A549 (cell line): ENCODE measurements around the gene FCRL1. TPM values are rescaled to one million over a fixed set of nuclear protein-coding genes. Genes with fewer than 3 reads are reported as not detected.

ENCODE experiments used
- ATAC-seq, 2 experiments: fragments of 200-7000 bp in 1 of 2; fragments of >200 bp in 1 of 2; cut with Nextera tagmentation in 1 of 2; cut with Tn5 transposase in 1 of 2; 3 replicates each; pipeline versions ENCODE4 v1.8.0 to v1.9.1; 2018 to 2020; ENCODE audit warnings: mild to moderate bottlenecking in 1 of 2, moderate library complexity in 1 of 2
- CTCF ChIA-PET: fragments of 300-600 bp; sonication (Branson Sonifier 250); formaldehyde crosslinking; extraction: SDS; loops from one replicate; lab custom pipeline; 2021; ENCODE audit warnings: antibody characterized with exemption, inconsistent platforms; lab: Yijun Ruan, JAX
- POLR2A ChIA-PET: fragments of 350-600 bp; formaldehyde crosslinking; extraction: SDS; loops from one replicate; lab custom pipeline; 2021; ENCODE audit warnings: antibody characterized with exemption, inconsistent platforms; lab: Yijun Ruan, JAX
- DNase-seq, 2 experiments: peaks; one replicate each; pipeline versions ENCODE4 v3.0.0 to v3.0.0-alpha.2; 2011 to 2016; ENCODE audit warnings: low read depth in 1 of 2, low spot score in 1 of 2
- FAIRE-seq: peaks from 2 replicates; lab custom pipeline; 2011; peaks lifted over from hg19 to GRCh38; lab: Jason Lieb, UNC
- H3K27ac ChIP-seq, 2 experiments: fragments of >200 bp; sonication (Bioruptor Twin); formaldehyde crosslinking; 3 replicates each; pipeline ENCODE4 v1.5.1; 2016 to 2017
- H3K4me1 ChIP-seq: fragments of >200 bp; sonication (Bioruptor Twin); formaldehyde crosslinking; 3 replicates; pipeline ENCODE4 v1.6.1; 2016
- H3K4me2 ChIP-seq: fragments of >200 bp; sonication (Bioruptor Twin); formaldehyde crosslinking; 3 replicates; pipeline ENCODE4 v1.6.1; 2016
- H3K4me3 ChIP-seq: fragments of >200 bp; sonication (Bioruptor Twin); formaldehyde crosslinking; 3 replicates; pipeline ENCODE4 v1.5.1; 2016
- H3K9me3 ChIP-seq: fragments of >200 bp; sonication (Bioruptor Twin); formaldehyde crosslinking; 3 replicates; pipeline ENCODE4 v1.6.1; 2016
- BCL3 ChIP-seq: fragments of >200 bp; sonication (Bioruptor Twin); formaldehyde crosslinking; IDR thresholded peaks from 3 replicates; pipeline ENCODE4 v1.6.1; 2016
- CEBPB ChIP-seq, 2 experiments: fragments of >200 bp in 1 of 2; sonication (Bioruptor Twin) in 1 of 2; formaldehyde crosslinking in 1 of 2; IDR thresholded peaks; 2 replicates each; pipeline ENCODE4 v1.6.1; 2012 to 2016
- CHD2 ChIP-seq: fragments of 150-350 bp; IDR thresholded peaks from 2 replicates; pipeline ENCODE4 v1.6.1; 2014; ENCODE audit warnings: low read length; ENCODE audit not compliant: partially characterized antibody
- EP300 ChIP-seq, 2 experiments: fragments of >200 bp; sonication (Bioruptor Twin); formaldehyde crosslinking; IDR thresholded peaks; 2 replicates in 1 of 2; 3 replicates in 1 of 2; pipeline ENCODE4 v1.6.1; 2016 to 2017
- ESRRA ChIP-seq: fragments of 150-350 bp; IDR thresholded peaks from 2 replicates; pipeline ENCODE4 v1.6.1; 2014; ENCODE audit warnings: mild to moderate bottlenecking, low read length, borderline replicate concordance
- FOSL2 ChIP-seq, 2 experiments: fragments of 450-650 bp in 1 of 2; fragments of >200 bp in 1 of 2; sonication (Bioruptor Twin) in 1 of 2; formaldehyde crosslinking; IDR thresholded peaks; 2 replicates each; pipeline versions ENCODE4 v1.5.0 to v1.6.1; 2016 to 2020; ENCODE audit warnings: mild to moderate bottlenecking in 1 of 2, moderate library complexity in 1 of 2
- HEYL ChIP-seq: fragments of 250-450 bp; sonication (Bioruptor Pico); IDR thresholded peaks from 2 replicates; pipeline ENCODE4 v1.8.0; 2021; ENCODE audit warnings: mild to moderate bottlenecking, moderate library complexity
- HMGXB4 ChIP-seq: fragments of 250-450 bp; sonication (Bioruptor Pico); IDR thresholded peaks from 2 replicates; pipeline ENCODE4 v1.5.0; 2021; ENCODE audit warnings: mild to moderate bottlenecking, moderate library complexity, borderline replicate concordance
- HOXA7 ChIP-seq: fragments of 250-450 bp; sonication (Bioruptor Pico); IDR thresholded peaks from 2 replicates; pipeline ENCODE4 v1.5.0; 2020; ENCODE audit warnings: mild to moderate bottlenecking, moderate library complexity
- HOXB13 ChIP-seq: fragments of 250-450 bp; sonication (Bioruptor Pico); IDR thresholded peaks from 2 replicates; pipeline ENCODE4 v1.5.0; 2020; ENCODE audit warnings: low read depth, mild to moderate bottlenecking, moderate library complexity
- JUN ChIP-seq, 2 experiments: fragments of >200 bp; sonication (Bioruptor Twin); formaldehyde crosslinking; IDR thresholded peaks; 2 replicates in 1 of 2; 3 replicates in 1 of 2; pipeline ENCODE4 v1.6.1; 2016 to 2017
- MAFK ChIP-seq: fragments of 450-650 bp; IDR thresholded peaks from 2 replicates; pipeline ENCODE4 v1.6.1; 2014; ENCODE audit not compliant: partially characterized antibody
- MYC ChIP-seq: IDR thresholded peaks from 2 replicates; pipeline ENCODE4 v1.6.1; 2012; ENCODE audit warnings: mild to moderate bottlenecking, inconsistent platforms, low read length, improper control_type of control experiment, borderline replicate concordance
- NFE2L2 ChIP-seq: fragments of 150-350 bp; conservative IDR thresholded peaks from 2 replicates; pipeline ENCODE4 v1.6.1; 2014; ENCODE audit warnings: low read length
- NPAS2 ChIP-seq: fragments of 250-450 bp; sonication (Bioruptor Pico); IDR thresholded peaks from 2 replicates; pipeline ENCODE4 v1.8.0; 2022; ENCODE audit warnings: mild to moderate bottlenecking, moderate library complexity, borderline replicate concordance
- NR3C1 ChIP-seq: fragments of >200 bp; sonication (Bioruptor Twin); formaldehyde crosslinking; IDR thresholded peaks from 3 replicates; pipeline ENCODE4 v1.6.1; 2017
- PHF8 ChIP-seq: fragments of 200-600 bp; sonication (generic); IDR thresholded peaks from 2 replicates; pipeline ENCODE4 v1.6.1; 2016; ENCODE audit warnings: low read depth, mild to moderate bottlenecking, antibody characterized with exemption, moderate library complexity, borderline replicate concordance
- RAD21 ChIP-seq, 2 experiments: fragments of >200 bp in 1 of 2; sonication (Bioruptor Twin) in 1 of 2; formaldehyde crosslinking in 1 of 2; IDR thresholded peaks in 1 of 2; conservative IDR thresholded peaks in 1 of 2; 2 replicates in 1 of 2; 3 replicates in 1 of 2; pipeline ENCODE4 v1.6.1; 2012 to 2018; ENCODE audit warnings: inconsistent platforms in 1 of 2
- RARB ChIP-seq: fragments of 250-450 bp; sonication (Bioruptor Pico); IDR thresholded peaks from 2 replicates; pipeline ENCODE4 v1.8.0; 2021; ENCODE audit warnings: mild to moderate bottlenecking, moderate library complexity
- RCOR1 ChIP-seq: fragments of 150-350 bp; IDR thresholded peaks from 2 replicates; pipeline ENCODE4 v1.6.1; 2014; ENCODE audit warnings: antibody characterized with exemption, low read length, low read depth
- REST ChIP-seq: fragments of 200-600 bp; sonication (generic); IDR thresholded peaks from 2 replicates; pipeline ENCODE4 v1.6.1; 2016; ENCODE audit warnings: antibody characterized with exemption, mild to moderate bottlenecking, moderate library complexity
- RNF2 ChIP-seq: fragments of 200-600 bp; sonication (generic); IDR thresholded peaks from 2 replicates; pipeline ENCODE4 v1.6.1; 2016; ENCODE audit warnings: low read depth, mild to moderate bottlenecking, antibody characterized with exemption, moderate library complexity, borderline replicate concordance
- SMC3 ChIP-seq: fragments of >200 bp; sonication (Bioruptor Twin); formaldehyde crosslinking; IDR thresholded peaks from 3 replicates; pipeline ENCODE4 v1.6.1; 2018; ENCODE audit warnings: inconsistent platforms
- TFCP2L1 ChIP-seq: fragments of 250-450 bp; sonication (Bioruptor Pico); IDR thresholded peaks from 2 replicates; pipeline ENCODE4 v1.5.0; 2021; ENCODE audit warnings: mild to moderate bottlenecking
- TP53 ChIP-seq: fragments of 250-450 bp; sonication (Bioruptor Pico); IDR thresholded peaks from 2 replicates; pipeline ENCODE4 v1.5.0; 2021; ENCODE audit warnings: mild to moderate bottlenecking, moderate library complexity
- ZC3H11A ChIP-seq: fragments of 450-650 bp; IDR thresholded peaks from 2 replicates; pipeline ENCODE4 v1.6.1; 2014; ENCODE audit warnings: antibody characterized with exemption, mild to moderate bottlenecking
- ZNF302 ChIP-seq: fragments of 250-450 bp; sonication (Bioruptor Pico); IDR thresholded peaks from 2 replicates; pipeline ENCODE4 v1.9.0; 2021; ENCODE audit warnings: inconsistent platforms, mild to moderate bottlenecking, moderate library complexity
- ZSCAN20 ChIP-seq: fragments of 250-450 bp; sonication (Bioruptor Pico); IDR thresholded peaks from 2 replicates; pipeline ENCODE4 v1.8.0; 2022; ENCODE audit warnings: mild to moderate bottlenecking, moderate library complexity
- WGBS: methylation state at CpG from one replicate; pipeline ENCODE4 v1.1.6; 2017; ENCODE audit errors: missing lambda C conversion rate; 5-methylcytosine and 5-hydroxymethylcytosine counted together
- polyA plus RNA-seq, 4 experiments: library from polyadenylated mRNA; depleted of rRNA in 3 of 4; stranded (reverse); fragments of >200 nt; fragmentation: RNase III in 1 of 4; extraction: RNeasy Plus Mini Kit Qiagen cat#74134 plus additional on column Dnase treatment in 1 of 4; gene quantifications; 2 replicates in 3 of 4; 3 replicates in 1 of 4; pipeline ENCODE4 v1.2.3, GENCODE V29; 2011 to 2017

The FCRL1 gene
- polyA plus RNA-seq, 2 of the 4 experiments (the other 2 are of a cell fraction) = not detected

- ChIA-PET CTCF (no interaction called here), POLR2A (no interaction called here)
- Histone ChIP-seq H3K9me3 (no peaks in the 10 kb centered on the region), H3K4me3 (no peak overlapping the region), H3K27ac (no peak overlapping the region), H3K4me2 (no peak overlapping the region), H3K4me1 (no peaks in the 10 kb centered on the region)
- FAIRE-seq = no peak
- TF ChIP-seq ZC3H11A (no peak), BCL3 (no peak), ZSCAN20 (CRISPR knock-in tag) (no peak), HOXA7 (CRISPR knock-in tag) (no peak), JUN (IDR thresholded peaks at IDR 0.05) (no peak), ESRRA (no peak), RNF2 (no peak), REST (no peak), SMC3 (no peak), HOXB13 (CRISPR knock-in tag) (no peak), CHD2 (no peak), MYC (no peak), NR3C1 (no peak), HEYL (CRISPR knock-in tag) (no peak), HMGXB4 (no peak), EP300 (IDR thresholded peaks at IDR 0.05) (no peak), CEBPB (IDR thresholded peaks at IDR 0.05) (no peak), MAFK (no peak)
- WGBS = 11% methylated on average over 7 of the region's 7 CpGs
- no peak for ATAC-seq
- DNase-seq = no peak
These were observed 16.1 kb downstream of the FCRL1 start for GRCh38 chr1:157803851-157804250.

- ChIA-PET CTCF (no interaction called here), POLR2A (no interaction called here)
- 3% methylated on average over 1 of the region's 1 CpG for WGBS
- Histone ChIP-seq H3K4me3 (no peak overlapping the region), H3K27ac (no peak overlapping the region), H3K4me2 (no peak overlapping the region), H3K4me1 (no peaks in the 10 kb centered on the region), H3K9me3 (no peaks in the 10 kb centered on the region)
- no peak for DNase-seq
- no peak for FAIRE-seq
- no peak for ATAC-seq
- TF ChIP-seq EP300 (IDR thresholded peaks at IDR 0.05) = no peak
- TF ChIP-seq MYC = no peak
- TF ChIP-seq RARB (CRISPR knock-in tag) = no peak
- TF ChIP-seq REST = no peak
- TF ChIP-seq NFE2L2 = no peak
- TF ChIP-seq RAD21 (conservative IDR thresholded peaks at IDR 0.05 in 1 of 2, IDR thresholded peaks at IDR 0.05 in 1 of 2) = no peak
- no peak for TF ChIP-seq ZNF302 (CRISPR knock-in tag)
- TF ChIP-seq NPAS2 (CRISPR knock-in tag) = no peak
- no peak for TF ChIP-seq NR3C1
- TF ChIP-seq RCOR1 = no peak
- no peak for TF ChIP-seq CEBPB (IDR thresholded peaks at IDR 0.05)
- TF ChIP-seq TFCP2L1 = no peak
- no peak for TF ChIP-seq TP53 (CRISPR knock-in tag)
- TF ChIP-seq PHF8 = no peak
- no peak for TF ChIP-seq RNF2
- no peak for TF ChIP-seq FOSL2 (IDR thresholded peaks at IDR 0.05)
- TF ChIP-seq FOSL2 (CRISPR knock-in tag; IDR thresholded peaks at IDR 0.05) = no peak
These were observed 19.9 kb downstream of the FCRL1 start for GRCh38 chr1:157799996-157800395.
